ENCODE results near the gene SLC25A14.
A peak's percentile ranks its signal among the peaks of the same experiment; 100 is the strongest.

Gene SLC25A14

GRCh38 chrX:130385520-130385919 lies 45.8 kb downstream of the SLC25A14 start, which contains the start of gene GPR119:
Gene GPR119, minus strand, starts transcription at chrX:130385674. Its CDS starts 227 bp downstream, at chrX:130385447.
- no peak for DNase-seq

DNA sequence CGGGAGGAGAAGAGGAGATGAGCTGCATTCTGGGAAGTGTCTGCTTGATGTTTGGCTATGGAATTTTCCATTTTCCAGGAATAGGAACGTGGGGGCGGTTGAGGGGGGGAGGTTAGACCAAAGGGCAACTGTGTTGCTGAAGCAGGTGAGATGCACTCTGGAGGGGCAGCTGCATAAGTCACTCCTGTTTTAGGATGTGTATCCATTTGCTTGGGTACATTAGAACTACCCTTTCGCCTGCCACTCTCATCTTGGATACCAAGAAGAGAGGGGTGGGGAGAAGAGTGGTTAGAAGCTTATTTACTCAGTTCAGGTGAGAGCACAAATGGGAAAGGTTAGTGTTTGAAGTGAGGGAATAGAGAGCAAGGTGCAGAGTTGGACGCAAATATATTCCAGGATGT lies 46.7 kb downstream of the SLC25A14 start:
- no peak for DNase-seq

GRCh38 chrX:130393451-130394074 lies 53.8 kb downstream of the SLC25A14 start:
- no peak for DNase-seq

DNA sequence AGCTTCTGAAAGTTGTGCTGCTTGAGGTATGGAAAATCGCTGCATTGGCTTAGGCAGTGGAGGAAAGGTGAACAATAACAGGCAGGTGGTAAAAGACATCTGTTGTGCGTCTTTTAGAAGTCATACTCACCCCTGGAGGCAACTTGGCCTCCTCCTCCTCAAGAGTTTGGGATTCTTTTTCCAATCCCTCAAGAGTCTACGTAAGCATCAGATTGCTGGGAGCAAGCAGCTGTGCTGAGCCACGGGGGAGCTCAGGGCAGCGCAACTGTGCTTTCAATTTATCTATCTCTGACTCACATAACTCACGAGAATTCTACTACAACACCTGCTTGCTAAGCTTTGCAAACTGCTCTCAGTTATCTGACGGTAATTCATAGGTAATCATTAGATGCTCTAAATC lies 55.6 kb downstream of the SLC25A14 start:
- DNase-seq: no peak

DNA sequence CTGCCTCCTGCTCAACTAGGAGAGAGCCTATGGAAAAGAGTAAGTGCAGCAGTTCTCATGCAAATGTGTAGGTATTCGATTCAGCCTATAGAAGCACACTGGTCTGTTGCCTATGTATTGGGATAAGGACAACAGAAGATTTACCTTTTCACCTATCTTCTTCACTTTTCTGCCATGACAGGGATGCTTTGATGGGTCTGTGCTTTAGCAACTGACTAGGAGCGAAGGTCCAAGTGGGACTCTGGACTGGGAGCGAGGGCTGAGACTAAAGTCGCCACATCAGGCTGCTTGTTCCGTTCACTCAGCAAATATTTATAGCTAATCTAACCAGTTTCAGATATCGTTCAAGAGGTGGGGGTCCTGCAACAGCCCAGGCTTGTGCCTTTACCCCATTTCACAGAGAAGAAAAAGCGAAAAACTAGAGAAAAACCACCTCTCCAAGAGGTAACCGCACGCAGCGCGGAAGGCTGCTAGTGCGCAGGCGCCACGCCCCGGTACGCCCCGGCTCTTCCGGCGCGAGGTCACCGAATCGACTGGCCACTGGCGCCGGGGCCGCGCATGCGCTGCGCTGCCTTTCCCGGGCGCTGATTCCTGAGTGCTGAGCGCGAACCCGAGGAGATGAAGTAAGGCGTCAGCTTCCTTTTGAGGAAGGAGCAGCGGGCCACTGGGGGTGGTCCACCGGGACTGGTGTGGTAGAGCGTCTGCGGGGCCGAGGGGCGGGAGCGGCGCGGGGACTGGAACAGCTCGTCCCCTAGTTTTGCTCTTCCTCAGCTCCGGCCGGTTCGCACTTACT lies 61.9 kb downstream of the SLC25A14 start, which contains the start of gene RBMX2:
Gene RBMX2, plus strand, starts transcription at position 573 of the 793 bp plus-strand sequence. Its CDS starts 46 bp downstream, at position 619.
- peak; percentile 59 to 63 for DNase-seq

DNA sequence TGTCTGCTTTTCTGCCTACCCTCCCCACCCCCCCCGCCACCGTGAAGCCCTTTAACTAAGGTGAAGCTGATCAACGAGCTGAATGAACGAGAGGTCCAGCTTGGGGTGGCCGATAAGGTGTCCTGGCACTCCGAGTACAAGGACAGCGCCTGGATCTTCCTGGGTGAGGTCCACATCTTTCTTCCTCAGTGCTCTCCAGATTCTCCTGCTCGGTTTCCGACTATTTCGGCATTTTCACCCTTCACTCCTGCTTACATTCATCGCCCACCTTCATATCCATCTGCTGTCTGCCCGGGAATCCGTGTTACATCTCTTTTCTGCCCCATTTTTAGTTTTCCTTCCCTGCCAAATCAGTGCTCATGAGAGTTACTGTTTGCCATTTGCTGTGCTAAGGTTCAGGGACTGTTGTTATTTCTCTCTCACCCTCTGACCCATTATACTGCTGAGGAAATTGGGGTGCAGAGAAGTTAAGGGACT lies 62.5 kb downstream of the SLC25A14 start:
- no peak for DNase-seq

DNA sequence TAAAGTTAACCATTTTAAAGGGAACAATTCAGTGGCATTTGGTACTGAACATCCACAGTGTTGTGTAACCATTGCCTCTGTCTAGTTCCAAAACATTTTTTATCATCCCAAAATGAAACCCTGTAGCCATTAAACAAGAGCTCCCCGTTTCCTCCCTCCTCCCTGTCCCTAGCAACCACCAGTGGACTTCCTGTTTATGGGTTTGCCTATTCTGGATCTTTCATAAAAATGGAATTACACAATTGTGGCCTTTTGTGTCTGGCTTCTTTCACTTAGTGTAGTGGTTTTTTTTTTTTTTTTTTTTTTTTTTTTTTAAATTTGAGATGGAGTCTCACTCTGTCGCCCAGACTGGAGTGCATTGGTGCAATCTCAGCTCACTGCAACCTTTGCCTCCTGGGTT lies 73.7 kb downstream of the SLC25A14 start:
- DNase-seq: no peak

- no peak for DNase-seq
These were observed 75.1 kb downstream of the SLC25A14 start for GRCh38 chrX:130414800-130415199.

GRCh38 chrX:130415201-130415600 lies 75.5 kb downstream of the SLC25A14 start:
- DNase-seq: no peak

GRCh38 chrX:130416785-130417184 lies 77.1 kb downstream of the SLC25A14 start:
- no peak for DNase-seq

DNA sequence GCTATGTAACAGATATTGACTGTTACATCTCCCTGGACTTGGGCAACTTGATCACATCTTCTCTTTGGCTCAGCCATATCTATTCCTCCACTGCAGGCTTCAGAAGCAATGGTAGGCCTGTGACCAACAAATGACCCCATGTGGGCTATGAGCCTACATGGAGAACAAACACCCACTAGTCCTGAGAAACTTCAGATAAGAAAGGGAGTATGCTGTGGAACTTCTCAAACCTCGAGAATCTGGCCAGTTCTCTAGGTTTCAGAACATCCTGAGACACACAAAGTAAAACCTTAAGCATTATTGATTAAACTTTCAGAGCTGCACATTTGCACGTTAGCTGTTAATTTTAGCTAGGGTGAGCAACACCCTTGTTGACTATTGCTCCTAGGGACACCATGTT lies 78.3 kb downstream of the SLC25A14 start:
- DNase-seq: no peak

GRCh38 chrX:130418740-130419139 lies 79.0 kb downstream of the SLC25A14 start:
- no peak for DNase-seq

DNA sequence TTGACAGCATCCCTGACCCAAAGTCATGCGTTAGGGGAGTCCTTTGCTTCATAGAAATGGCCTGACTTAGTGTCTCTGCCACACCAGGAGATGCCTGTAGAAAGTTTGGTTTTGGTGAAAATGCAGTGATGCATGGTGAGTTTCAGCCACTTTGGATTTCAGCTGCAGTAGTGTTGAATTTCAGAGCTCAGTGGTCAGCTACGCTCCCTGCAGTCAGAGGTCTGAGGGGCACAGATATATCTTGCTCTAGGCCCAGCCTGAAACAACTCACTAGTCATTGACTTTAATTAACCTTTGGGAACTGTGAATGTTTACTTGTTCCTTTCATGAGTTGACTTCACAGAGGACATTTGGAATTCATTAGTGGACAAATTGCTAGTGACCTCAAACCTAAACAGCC lies 79.5 kb downstream of the SLC25A14 start:
- DNase-seq: no peak

Measured in stimulated activated CD4-positive, alpha-beta T cell treated with anti-CD3 and anti-CD28 coated beads, Interleukin-4, amount 100 ng/mL, for 4 hours (primary cell).